Right forelimb (tissue), 1 donor: ENCODE results near the gene ERP27.
A peak's percentile ranks its signal among the peaks of the same experiment; 100 is the strongest.

Experiments
- DNase-seq: peaks from one replicate; pipeline ENCODE4 v3.0.0-alpha.2; 2018

Gene ERP27

DNA sequence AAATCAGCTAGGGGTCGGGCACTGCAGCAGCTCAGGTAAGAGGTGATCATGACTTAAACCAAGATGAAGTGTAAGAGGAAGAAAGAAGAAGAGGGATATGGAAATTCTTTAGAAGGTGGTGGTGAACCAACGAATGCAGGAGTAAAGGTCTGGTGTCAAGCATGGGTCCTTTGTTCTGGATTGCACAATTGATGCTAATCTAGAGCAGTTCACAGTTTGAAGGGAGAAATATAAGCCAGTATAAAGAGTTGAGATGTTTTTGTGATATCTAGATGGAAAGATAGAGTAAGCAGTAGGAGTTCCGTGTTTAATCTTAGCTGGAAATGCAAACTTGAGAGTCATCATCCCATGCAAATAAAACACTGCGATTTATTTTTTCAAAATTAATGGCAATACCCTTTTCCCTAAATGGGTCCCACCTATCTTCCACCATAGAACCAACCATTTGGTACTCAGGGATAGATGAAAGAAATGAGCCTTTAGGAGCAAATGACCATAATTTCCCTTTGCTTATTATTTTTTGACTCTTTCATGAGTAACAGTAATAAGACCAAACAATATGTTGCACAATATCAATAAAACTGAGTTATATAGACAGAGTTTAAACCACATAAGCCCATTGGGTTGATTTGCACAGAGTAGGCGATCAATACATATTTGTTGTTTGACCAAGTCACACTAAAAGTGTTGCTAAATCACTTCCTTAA is 37.7 kb downstream of the ERP27 start:
- DNase-seq = no peak

DNA sequence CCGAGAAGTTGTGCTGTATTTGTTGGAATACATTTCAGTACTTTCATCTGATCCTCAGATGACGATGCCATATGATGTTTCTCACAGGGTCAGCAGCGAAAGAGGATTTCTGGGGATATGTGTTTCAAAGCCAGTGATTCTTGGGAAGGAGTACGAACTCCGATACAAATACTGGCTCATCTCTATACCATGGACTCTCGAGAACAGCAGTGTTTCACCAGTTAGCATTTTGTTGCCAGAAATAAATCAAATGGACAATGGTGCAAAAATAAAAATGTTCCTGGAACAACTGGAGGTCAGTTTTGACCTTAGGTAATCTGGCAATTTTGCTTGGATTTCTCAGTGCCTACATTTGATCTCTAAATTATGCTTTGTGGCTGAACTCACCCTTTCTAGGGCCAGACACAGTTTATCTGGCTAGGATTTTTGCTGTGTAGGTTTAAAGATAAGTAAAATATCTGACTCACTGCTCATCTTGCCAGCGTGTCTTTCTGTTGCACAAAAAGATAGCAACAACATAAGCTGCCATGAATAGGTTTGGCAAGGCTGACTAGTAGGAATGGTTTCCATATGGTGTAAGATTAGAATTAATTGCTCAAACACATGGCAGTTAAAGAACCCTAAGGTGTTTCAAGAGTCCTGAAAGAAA is 41.7 kb downstream of the ERP27 start:
- DNase-seq = no peak

DNA sequence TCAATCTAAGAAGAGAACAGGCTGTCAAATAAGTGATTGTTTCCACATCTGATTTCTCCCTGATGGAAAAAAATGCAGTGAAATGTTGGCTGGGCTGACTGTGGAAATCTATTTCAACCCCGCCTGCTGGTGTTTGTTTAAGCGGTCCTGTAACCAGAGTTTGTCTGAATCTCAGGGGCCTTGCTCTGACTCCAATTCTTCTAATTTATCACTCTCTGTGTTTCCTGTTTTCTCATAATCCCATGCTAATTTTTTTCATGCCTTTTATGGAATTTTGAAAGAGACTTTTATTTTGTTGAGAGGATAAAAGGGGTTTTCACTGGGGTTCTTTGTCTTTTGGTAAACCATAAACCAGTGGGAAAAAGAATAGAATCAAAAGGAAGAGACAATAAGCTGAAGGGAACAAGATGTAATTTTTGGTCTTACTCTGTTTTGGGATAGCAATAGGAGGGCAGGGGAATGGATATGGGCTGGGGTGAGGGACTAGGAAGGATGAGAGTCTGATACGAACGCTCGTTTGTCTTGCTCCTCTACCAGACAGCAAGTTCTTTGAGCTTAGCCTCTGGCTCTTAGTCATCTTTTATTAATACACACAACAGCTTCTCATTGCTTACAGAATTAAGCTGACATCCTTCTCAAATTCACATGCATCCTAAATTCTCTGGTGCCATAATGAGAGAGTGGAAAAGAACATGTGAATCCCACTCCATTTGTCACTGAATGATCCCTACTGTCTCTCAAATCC is 44.7 kb downstream of the ERP27 start:
- no peak for DNase-seq

DNA sequence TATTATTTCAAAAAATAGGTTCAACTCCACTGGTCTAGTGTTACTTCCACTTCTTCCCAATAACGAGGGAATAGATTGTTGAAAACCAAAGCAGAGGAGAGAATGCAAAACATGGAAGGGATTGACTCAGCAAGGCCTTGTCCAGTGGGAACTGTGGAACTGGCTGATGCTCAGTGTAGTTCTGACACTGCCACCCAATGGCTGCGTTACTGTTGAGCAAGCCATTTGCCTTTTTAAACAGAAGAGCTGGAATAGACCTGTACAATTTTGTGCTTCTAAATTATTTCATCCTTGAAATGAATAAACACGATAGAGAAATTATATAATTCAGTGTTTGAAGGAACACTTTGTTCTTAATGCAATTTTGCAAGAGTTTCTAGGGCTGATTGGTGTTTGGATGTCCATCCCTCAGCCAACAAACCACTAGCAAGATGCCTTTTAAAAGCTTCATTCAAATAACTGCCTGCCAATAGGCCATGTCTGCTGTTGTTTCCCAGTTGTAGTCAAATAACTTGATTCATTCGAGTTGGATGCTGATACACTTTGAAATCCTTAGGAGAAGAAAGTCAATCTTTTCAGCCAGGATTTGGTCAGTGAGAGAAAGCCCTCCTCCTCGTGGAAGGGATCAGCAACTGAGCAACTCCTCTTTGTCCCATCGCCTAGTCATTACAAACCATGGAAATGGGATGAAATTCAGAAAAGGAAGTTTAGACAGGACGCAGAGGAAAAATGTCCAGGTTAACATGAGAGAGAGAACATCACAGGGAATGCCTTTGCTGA is 45.4 kb downstream of the ERP27 start:
- no peak for DNase-seq

DNA sequence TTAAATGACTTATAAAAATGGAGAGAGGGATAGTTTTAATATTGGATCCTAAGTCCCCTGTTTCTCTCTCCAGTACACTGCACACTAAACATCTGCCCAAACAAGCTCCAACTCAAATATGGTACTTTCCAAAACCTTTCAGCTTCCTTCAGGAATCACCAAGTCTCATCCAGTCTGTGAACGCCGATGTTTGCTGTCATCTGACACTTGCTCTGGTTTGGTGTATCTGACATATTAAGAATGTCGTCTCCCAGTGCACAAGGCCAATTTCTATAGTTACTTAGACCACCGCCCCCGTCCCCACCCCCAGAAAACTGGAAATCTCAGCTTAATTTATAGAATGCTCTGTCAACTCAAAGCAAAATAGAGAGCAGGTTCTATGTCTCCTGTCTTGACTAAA is 47.6 kb downstream of the ERP27 start:
- DNase-seq = no peak

DNA sequence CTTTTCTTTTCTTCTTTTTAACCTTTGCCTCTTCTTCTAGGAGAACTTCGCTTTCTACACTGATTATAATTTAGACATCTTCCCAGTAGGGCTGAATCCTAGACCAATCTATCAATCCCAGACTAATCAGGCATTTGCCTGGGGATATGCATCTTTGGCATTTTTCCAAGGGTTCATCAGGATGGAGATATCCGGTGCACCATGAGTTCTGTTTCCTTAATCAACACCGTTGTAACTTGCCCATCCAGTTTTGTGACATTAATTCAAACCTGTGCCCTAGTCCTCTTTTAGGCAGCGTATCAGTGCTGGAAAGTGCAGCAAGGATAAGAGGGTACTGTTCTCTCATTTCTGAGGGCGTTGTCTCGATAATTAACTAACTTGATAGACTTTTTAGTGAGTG is 52.1 kb downstream of the ERP27 start:
- DNase-seq = no peak

DNA sequence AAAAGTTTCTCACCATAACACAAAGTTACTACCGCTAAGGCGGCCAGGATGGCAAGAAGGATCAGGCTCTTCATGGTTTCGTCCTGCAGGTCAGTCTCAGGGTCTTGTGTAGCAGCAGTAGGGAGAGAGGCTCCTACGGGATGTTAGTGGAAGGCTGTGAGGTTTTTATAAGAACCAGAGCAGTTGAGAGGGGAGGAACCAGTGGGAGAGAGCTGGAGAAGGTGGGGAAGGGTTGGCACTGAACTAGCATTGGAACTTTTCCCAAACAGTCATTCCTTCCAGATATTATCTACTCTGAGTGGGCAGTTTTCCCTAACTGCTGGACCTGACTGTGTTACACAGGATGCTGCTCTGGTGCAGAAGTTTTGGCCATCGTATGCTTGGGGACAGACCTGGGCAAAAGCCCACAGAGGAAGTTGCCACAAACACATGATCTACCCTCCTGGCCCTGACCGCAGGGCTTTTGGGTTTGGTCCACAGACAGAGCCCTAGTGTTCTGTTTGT is 52.6 kb downstream of the ERP27 start, which contains the start of gene MGP:
MGP (minus strand) TSS at position 137 of the 504 bp plus-strand sequence; CDS start at position 74, 63 bp downstream.
- peak; percentile 77 for DNase-seq

DNA sequence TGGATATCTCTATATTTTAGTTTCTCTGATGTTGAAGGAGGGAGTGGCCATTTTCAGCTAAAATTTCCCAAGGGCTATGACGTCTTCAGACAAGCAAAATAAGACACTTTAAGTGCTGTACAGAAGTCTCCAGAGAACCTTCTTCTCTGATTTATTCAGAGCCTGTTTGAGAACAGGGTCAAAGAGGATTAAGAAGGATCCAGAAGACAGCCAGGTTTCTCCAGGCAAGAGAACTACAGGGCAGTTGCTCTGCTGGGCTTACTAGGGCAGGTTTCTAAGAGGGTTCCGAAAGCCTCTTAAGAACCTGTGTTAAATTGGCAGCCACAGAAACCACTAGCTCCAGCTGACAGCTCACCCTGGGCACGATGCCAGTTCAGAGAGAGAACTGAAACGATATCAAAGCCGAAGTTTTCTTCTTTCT is 53.9 kb downstream of the ERP27 start:
- peak; percentile 87 for DNase-seq

DNA sequence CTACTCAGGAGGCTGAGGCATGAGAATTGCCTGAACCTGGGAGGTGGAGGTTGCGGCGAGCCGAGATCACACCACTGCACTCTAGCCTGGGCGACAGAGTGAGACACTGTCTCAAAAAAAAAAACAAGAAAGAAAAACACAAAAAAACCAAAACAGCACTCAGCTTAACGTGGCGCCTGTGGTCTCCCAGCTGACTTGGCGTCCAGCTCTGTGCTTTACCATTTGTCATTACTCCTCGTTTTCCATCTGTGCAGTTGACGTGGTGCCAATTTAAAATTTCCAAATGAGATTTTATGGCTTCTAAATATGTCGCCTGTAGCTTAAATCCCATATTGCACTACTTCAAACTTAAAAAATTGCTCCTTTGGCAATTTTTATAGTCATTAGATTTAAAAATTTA is 54.7 kb downstream of the ERP27 start:
- DNase-seq = peak; percentile 68

DNA sequence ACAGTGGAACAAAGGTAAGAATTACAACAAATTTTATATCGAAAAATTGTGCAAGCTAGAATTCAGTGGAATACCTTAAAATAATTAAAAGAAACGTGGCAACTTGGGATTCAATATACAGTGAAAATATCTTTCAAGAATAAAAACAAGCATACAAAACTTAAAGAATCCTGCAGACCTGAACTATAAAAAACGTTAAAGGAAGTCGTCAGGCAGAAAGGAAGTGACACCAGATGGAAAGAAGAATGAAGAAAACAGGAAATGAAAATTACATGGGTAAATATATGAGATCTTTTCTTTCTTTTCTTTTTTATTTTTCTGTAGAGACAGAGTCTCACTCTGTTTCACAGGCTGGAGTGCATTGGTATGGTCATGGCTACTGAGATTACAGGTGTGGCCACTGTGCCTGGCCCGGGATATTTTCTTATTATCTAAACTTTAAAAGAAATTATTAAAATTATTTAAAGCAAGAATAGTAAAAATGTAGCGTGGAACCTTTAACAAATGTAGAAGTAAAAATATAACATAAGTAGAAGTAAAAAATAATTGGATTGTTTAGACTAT is 57.4 kb downstream of the ERP27 start:
- DNase-seq = no peak

DNA sequence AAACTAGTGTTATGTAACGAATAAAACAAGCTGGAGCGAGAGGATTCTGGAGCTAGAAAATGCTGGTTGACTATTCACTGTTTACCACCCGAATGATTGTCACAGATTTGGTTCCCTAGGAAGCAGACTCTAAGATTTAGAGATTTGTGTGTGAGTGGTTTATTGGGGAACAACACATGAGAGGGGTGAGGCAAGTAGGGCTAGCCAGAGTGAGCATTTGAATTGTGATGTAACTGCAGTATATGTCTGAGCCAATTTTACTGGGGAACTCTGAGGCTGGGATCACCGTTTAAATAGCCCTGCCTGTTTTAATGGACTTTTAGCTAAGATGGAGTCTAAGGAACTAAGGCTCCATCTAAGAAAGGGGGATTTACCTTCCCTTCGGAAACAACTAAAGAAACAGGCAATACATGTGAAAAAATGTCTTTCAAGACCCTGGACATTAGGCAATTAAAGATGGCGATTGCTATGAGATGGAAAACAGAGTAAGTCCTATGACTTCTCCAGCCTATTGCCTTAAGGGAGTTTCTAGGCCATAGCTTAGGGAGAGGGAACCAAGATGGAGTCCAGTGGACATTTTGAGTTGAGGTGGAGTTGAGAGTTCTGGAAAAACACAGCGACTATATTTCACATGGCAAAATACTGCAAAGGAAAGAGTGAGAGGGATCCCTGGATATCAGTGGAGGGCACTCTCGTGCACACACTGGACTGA is 59.0 kb downstream of the ERP27 start:
- DNase-seq = no peak

DNA sequence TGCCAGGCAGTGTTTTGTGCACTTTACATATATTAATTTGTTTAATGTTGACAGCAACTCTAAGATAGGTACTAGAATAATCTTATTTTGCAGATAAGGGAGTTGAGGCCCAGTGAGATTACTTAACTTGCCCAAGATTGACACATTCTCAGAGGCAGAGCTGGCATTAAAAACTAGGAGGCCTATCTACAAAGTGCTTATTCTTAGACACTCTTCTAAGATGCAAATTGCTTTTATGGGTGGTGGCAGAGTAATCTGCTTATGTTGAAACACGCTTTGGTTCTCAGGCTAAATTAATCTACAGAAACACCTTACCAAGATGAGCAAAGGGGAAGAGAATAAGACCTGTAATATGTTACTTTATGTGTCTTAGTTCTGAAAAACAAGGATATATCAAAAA is 59.8 kb downstream of the ERP27 start:
- DNase-seq = no peak

DNA sequence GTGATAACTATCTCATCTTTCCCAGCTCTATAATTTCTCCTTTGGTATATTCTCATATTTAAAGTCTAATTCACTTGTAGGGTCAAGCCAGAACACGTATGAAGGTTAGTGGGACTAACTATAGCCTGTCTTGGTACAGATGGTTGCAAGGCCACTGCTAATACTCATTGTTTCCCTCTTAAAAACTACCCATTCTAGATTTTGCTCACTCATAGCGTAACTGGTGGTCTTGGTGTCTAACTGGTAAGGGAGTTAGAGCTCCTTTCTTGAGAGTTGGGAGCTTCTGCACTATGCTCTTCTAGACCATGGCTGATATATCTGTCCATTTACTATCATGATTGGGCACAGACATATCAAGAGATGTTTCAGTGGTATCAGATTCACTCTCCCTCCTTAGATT is 61.5 kb downstream of the ERP27 start:
- no peak for DNase-seq

DNA sequence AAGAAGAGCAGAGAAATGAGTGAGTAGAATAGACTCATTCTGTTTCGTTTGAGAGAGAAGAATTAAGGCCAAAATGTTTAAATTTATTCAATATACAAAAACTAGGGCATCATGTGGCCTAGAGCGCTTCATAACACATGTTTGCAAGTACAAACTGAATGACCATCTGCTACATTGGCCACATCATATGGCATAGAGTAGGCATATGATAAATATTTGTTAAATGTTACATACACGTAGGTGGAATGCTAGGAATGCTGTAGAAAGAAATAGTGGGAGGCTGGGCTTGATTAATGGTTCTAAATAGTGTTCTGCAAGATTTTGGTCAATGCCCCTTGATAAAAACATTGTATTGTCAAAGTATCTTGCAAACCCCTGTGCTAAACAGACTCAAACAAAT is 63.5 kb downstream of the ERP27 start:
- no peak for DNase-seq

DNA sequence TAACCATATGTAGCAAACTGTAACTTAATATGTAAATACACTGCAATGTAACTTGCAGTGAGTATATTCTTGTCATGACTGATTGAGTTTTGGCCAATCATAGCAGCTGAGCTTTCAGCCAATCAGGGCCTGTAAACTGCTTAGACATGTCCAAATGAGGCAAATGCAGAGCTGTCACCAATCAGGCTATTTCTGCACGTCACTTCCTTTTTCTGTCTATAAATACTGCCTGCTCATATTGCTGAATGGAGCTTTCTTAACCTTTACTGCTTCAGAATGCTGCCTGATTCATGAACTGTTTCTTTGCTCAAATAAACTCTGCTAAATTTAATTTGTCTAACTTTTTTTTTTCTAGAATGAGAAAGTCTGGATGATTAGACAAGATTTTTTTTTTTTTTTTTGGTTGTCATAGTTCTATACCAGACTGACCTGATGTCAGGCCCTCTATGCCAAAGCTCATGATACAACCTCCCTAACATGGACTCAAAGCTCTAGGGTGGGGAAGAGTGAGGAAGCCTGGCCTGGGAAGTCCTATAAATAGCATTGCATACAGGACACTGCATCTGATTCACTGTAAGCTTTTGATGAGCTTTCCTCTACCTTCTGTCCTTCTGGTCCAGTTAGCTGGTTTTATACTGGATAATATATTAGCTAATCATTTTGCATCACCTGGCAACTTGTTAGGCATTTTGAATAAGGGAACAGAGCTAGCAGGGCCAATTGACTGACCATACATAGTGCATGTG is 64.7 kb downstream of the ERP27 start:
- no peak for DNase-seq

DNA sequence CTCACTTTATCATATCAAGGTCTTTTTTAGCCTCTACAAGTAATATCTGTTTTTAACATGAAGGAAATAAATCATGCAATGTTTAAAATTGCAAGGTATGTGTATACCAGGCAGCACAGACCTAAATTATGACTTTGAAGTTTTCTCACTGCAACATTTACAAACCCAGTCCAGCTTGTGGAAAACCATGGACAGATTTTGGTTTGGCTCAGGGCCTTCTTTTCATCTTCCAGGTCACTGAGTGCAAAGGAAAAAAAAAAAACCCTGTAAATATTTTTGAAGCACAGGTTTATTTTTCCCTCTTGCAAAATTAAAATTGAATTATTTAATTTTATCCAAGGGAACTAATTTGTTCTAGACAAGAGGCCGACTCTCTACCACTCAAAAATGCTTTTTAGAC is 66.5 kb downstream of the ERP27 start:
- DNase-seq = no peak

DNA sequence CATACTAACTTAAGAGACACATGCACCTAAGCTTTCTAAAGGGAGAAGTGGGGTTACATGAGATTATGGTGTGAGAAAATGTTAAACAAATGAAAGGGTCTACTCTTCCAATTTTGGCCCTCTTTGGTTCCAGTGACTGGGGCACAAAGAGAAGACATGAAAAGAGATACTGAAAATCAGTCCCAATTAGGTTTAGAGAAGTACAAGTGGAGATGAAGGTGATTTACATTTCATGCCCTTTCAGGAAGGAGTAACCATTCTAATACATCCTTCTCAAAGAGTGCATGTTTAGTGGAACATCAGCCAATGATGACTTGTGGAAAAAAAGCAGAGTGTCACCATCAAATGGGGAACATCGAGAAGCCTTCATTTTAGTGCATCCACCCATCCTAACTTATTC is 67.1 kb downstream of the ERP27 start:
- no peak for DNase-seq

DNA sequence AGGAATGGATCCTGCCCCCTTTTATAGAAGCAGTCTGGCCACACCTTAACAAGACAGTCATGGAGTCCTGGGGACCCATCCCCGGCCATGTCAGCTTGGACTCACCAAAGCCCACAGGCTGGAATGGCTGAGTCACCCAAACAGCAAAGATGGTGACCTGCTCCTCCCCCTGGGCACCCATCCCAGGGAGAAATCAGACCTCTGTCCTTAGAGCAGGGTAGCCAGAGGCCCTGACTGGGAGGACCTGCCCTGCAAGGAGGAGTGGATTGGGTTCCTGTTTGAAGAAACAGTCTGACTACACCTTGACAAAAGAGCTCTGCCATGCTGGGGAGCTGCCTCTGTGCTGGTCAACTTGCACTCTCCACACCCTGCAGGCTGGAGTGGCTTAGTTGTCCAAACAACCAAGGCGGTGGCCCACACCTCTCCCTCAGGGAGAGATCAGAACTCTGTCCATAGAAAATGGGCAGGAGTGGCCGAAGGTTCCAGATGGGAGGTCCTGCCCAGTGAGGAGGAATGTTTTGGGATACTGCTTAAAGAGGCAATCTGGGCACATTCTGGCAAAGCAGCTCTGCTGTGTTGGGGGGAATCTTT is 69.3 kb downstream of the ERP27 start:
- DNase-seq = no peak
